ENCODE data around the gene C16orf96. TPM values are rescaled to one million over a fixed set of nuclear protein-coding genes. Genes with fewer than 3 reads are reported as not detected.

The C16orf96 gene
- total and polyA plus RNA-seq, 2 of the 13 experiments (the other 11 are each of a cell fraction or from before 2014, with no cell fraction given), result 0.03 TPM; not detected in 1

DNA sequence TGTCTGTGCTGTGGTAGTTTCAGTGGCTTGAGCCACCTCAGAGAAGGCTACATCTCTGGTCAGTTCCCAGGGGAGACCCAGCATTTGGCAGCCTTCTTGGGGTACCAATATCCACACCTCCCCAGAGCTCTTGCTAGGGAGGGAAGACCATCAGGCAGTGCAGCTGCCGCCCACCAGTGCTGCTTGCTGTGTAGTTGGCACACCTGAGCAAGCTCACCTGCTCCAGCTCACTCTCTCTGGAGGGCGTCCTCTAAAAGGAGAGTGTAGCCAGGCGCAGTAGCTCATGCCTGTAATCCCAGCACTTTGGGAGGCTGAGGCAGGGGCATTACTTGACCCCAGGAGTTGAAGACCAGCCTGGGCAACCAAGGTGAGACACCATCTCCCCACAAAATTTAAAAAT lies 47.3 kb upstream of the C16orf96 start:
- 96% methylated on average over 3 of the region's 3 CpGs for WGBS (ENCODE audit: low lambda C conversion rate)
- TF ChIP-seq STAG1 (CRISPR knock-in tag; IDR thresholded peaks at IDR 0.05), result no peak
- no peak for TF ChIP-seq MBD4 (IDR thresholded peaks at IDR 0.05; ENCODE audit: borderline replicate concordance, low read length)
- TF ChIP-seq TERF1 (CRISPR knock-in tag; IDR thresholded peaks at IDR 0.05), result no peak
- no peak for TF ChIP-seq ZNF318 (CRISPR knock-in tag; IDR thresholded peaks at IDR 0.05)
- TF ChIP-seq, protein P1, sequence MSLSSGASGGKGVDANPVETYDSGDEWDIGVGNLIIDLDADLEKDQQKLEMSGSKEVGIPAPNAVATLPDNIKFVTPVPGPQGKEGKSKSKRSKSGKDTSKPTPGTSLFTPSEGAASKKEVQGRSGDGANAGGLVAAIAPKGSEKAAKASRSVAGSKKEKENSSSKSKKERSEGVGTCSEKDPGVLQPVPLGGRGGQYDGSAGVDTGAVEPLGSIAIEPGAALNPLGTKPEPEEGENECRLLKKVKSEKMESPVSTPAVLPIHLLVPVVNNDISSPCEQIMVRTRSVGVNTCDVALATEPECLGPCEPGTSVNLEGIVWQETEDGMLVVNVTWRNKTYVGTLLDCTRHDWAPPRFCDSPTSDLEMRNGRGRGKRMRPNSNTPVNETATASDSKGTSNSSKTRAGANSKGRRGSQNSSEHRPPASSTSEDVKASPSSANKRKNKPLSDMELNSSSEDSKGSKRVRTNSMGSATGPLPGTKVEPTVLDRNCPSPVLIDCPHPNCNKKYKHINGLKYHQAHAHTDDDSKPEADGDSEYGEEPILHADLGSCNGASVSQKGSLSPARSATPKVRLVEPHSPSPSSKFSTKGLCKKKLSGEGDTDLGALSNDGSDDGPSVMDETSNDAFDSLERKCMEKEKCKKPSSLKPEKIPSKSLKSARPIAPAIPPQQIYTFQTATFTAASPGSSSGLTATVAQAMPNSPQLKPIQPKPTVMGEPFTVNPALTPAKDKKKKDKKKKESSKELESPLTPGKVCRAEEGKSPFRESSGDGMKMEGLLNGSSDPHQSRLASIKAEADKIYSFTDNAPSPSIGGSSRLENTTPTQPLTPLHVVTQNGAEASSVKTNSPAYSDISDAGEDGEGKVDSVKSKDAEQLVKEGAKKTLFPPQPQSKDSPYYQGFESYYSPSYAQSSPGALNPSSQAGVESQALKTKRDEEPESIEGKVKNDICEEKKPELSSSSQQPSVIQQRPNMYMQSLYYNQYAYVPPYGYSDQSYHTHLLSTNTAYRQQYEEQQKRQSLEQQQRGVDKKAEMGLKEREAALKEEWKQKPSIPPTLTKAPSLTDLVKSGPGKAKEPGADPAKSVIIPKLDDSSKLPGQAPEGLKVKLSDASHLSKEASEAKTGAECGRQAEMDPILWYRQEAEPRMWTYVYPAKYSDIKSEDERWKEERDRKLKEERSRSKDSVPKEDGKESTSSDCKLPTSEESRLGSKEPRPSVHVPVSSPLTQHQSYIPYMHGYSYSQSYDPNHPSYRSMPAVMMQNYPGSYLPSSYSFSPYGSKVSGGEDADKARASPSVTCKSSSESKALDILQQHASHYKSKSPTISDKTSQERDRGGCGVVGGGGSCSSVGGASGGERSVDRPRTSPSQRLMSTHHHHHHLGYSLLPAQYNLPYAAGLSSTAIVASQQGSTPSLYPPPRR (CRISPR knock-in tag; IDR thresholded peaks at IDR 0.05; ENCODE audit: borderline replicate concordance), result no peak
- TF ChIP-seq ZNF777 (CRISPR knock-in tag; IDR thresholded peaks at IDR 0.05), result no peak
- TF ChIP-seq ZNF782 (CRISPR knock-in tag; IDR thresholded peaks at IDR 0.05; ENCODE audit: borderline replicate concordance), result no peak

More for the DNA sequence above, 47.3 kb upstream of the C16orf96 start:
- ATAC-seq, result no peak
- H2AFZ ChIP-seq (ENCODE audit: low read length), result no peak overlapping the region
- intact Hi-C loops (cut with micrococcal nuclease; ENCODE audit: unreplicated experiment), result no loop called here
- POLR2A ChIA-PET, result interaction anchor here (1.2 to 2.0 kb wide), 2 partner anchors 10 to 30 kb away, joined by 3 to 6 read pairs; partner anchors contain the start of gene CDIP1
- H3K4me1 ChIP-seq (ENCODE audit: insufficient read depth, low read length), result no peaks in the 10 kb centered on the region
- no TSS peak for BruUV-seq (replicated peaks)
- H3K79me2 ChIP-seq (ENCODE audit: insufficient read depth, low read length), result peaks cover 7% of the 10 kb centered on the region
- no peaks in the 10 kb centered on the region for H3K27me3 ChIP-seq (ENCODE audit: control insufficient read depth in 1 of 2, insufficient read depth in 2 of 2, low read length in 2 of 2)
- no peak overlapping the region for H3K4me3 ChIP-seq (replicated peaks in 1 of 3; ENCODE audit: insufficient read depth in 1 of 3, low read depth in 2 of 3, low read length in 3 of 3)
- CTCF ChIA-PET (ENCODE audit: low intra/inter-chr PET ratio, low total read pairs), result no interaction called here
- in situ Hi-C loops (cut with HindIII; ENCODE audit: extremely low pct_ligation_motif_present, low pct_unique_long_range_greater_than_20kb), result loop anchor here (25.0 kb wide), 1 partner anchor 453 kb away; the partner anchor contains the start of gene SEC14L5
- H3K9me3 ChIP-seq (ENCODE audit: low read length), result no peaks in the 10 kb centered on the region
- H3K9ac ChIP-seq (ENCODE audit: insufficient read depth, low read depth, low read length), result no peak overlapping the region
- H3K4me2 ChIP-seq (ENCODE audit: low read depth, low read length), result no peak overlapping the region
- no peak for FAIRE-seq
- H3K27ac ChIP-seq (ENCODE audit: extremely low read length, insufficient read depth, low read length), result no peak overlapping the region
- peaks cover 29 to 65% of the 10 kb centered on the region in 2 experiments for H3K36me3 ChIP-seq (replicated peaks in 1 of 2; ENCODE audit: control insufficient read depth in 1 of 2, insufficient read depth in 2 of 2, low read length in 2 of 2)
- DNase-seq (ENCODE audit: low spot score), result no peak
- H4K20me1 ChIP-seq (ENCODE audit: insufficient read depth, low read length), result peaks cover 17% of the 10 kb centered on the region

All from HepG2 (cell line).